ENCODE results near the gene METTL23. TPM values are rescaled to one million over a fixed set of nuclear protein-coding genes. Genes with fewer than 3 reads are reported as not detected.

Gene METTL23
- total and polyA plus RNA-seq, 11 donors: 22.1 to 33.7 (median 24.0) TPM

DNA sequence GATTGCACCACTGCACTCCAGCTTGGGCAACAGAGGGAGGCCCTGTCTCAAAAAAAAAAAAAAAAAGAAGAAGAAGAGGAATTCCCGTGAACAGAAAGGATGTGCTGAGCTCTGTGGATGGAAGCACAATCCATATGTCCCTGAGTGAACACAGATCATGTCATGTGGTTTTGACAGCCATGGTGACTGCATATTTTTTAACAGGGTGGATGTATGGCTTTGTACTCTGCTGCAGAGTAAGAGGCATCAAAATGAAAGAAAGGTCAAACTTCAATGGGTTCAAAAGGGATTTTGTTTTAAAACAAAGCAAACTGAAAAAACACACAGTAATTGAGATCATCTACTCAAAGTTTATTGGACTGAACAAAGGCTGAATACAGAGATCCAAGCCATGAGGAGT, 47.4 kb upstream of the METTL23 start:
- peaks cover 0 to 73% (median 50%) of the 10 kb centered on the region in 9 donors for H3K36me3 ChIP-seq
- H3K4me3 ChIP-seq: no peak overlapping the region
- intact Hi-C loops (cut with DNase I): loop anchor here in 1 of 10 donors (5.0 kb wide), 1 partner anchor 33 kb away; the partner anchor contains the start of gene MXRA7
- ATAC-seq (no peak), DNase-seq (no peak)
- TF ChIP-seq, protein P1, sequence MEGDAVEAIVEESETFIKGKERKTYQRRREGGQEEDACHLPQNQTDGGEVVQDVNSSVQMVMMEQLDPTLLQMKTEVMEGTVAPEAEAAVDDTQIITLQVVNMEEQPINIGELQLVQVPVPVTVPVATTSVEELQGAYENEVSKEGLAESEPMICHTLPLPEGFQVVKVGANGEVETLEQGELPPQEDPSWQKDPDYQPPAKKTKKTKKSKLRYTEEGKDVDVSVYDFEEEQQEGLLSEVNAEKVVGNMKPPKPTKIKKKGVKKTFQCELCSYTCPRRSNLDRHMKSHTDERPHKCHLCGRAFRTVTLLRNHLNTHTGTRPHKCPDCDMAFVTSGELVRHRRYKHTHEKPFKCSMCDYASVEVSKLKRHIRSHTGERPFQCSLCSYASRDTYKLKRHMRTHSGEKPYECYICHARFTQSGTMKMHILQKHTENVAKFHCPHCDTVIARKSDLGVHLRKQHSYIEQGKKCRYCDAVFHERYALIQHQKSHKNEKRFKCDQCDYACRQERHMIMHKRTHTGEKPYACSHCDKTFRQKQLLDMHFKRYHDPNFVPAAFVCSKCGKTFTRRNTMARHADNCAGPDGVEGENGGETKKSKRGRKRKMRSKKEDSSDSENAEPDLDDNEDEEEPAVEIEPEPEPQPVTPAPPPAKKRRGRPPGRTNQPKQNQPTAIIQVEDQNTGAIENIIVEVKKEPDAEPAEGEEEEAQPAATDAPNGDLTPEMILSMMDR (IDR thresholded peaks at IDR 0.05): no peak
- no peak for TF ChIP-seq POLR2A (IDR thresholded peaks at IDR 0.05)
- peaks cover 10 to 38% (median 33%) of the 10 kb centered on the region in 12 donors for H3K4me1 ChIP-seq
- H3K9me3 ChIP-seq: no peaks in the 10 kb centered on the region
- no peak overlapping the region for H3K27ac ChIP-seq
- H3K27me3 ChIP-seq: no peaks in the 10 kb centered on the region
- WGBS, 4 donors: 69 to 73% (median 71%) methylated on average over 1 of the region's 1 CpG

DNA sequence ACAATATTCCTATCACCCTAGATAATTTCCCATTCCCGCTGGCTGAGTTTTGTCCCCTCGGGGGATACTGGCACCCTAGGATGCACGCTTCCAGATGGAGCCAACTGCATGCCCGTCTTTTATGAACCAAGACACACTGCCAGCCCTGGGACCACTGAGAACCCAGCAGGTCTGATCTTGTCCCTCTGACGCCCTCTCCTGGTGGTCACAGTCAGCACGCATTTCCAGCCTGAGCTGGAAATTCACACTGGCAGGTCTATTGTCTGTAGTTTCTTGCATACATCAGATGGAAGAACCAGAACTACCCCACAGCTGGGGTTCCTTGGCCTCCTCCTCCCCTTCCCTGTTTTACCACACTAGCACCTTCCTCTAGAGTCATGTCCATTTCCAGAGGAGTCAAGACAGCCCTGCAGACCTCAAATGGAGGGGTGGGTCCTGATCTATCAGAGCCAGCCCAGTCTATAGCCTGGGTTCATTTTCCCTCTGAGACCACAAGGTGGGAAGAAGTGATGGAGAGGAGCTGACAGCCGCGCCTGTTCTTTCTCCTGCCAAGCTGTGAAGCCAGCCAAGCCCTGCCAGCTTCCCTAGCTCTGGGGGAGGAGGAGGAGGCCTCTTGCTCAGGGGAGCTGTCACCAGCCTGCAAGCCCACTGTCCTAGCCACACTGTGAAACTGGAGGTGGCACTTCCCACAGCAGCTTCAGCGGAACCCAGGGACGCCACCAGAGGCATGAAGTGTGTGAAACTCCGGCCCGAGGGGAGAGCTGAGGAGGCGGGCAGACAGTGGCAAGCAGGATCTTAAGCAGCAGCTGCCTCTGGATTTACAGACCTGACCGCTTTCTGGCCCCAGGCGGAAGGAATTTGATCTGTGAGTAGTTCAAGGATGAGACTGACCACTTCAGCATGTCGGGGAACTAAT, 45.2 kb upstream of the METTL23 start:
- Histone ChIP-seq H3K9me3 (no peaks in the 10 kb centered on the region), H3K36me3 (peaks cover 0 to 76% (median 51%) of the 10 kb centered on the region in 9 donors), H3K4me3 (peak overlapping the region in 2 of 12 donors; percentile 1 to 3), H3K27me3 (no peaks in the 10 kb centered on the region), H3K27ac (peak overlapping the region; percentile 36 to 99 (median 89)), H3K4me1 (peaks cover 14 to 61% (median 51%) of the 10 kb centered on the region in 12 donors)
- 41 to 50% (median 44%) methylated on average over 14 to 16 of the region's 16 CpGs for WGBS, 4 donors
- intact Hi-C loops (cut with DNase I): loop anchor here in 7 of 10 donors (5.0 to 10.0 kb wide), 5 partner anchors 36 to 159 kb away; partner anchors contain the start of genes MFSD11 (in 1 of the 7) and SRSF2 (in 1 of the 7)
- ATAC-seq: peak; percentile 52 to 71 (median 60)
- peak; percentile 69 to 82 (median 73) for DNase-seq
- TF ChIP-seq, protein P1 (IDR thresholded peaks at IDR 0.05): peak; percentile 53 to 84 (median 74)
- no peak for TF ChIP-seq POLR2A (IDR thresholded peaks at IDR 0.05)

DNA sequence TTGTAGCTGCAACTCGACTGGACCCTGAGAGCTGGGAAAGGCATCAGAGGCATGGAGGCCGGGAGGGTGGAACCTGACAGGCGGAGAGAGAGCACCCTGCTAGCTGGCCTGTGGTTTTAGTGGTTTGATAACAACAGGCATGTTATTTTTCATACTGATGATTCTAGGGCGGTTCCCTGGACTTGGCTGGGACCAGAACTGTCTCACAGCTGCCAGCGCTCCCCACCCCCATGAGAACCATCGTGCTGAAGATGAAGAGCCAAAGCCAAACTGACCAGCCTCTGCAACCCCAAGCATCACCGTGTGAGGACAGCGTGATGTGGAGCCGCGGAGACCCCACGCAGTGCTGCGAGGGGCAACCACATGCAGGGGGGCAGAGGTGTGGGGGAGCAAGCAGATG, 44.3 kb upstream of the METTL23 start:
- 43 to 55% (median 49%) methylated on average over 12 of the region's 12 CpGs for WGBS, 4 donors
- peaks cover 0 to 70% (median 43%) of the 10 kb centered on the region in 9 donors for H3K36me3 ChIP-seq
- DNase-seq (peak in 4 of 5 donors; percentile 64 to 80 (median 72)), ATAC-seq (peak; percentile 6 to 65 (median 46))
- no peaks in the 10 kb centered on the region for H3K9me3 ChIP-seq
- intact Hi-C loops (cut with DNase I): loop anchor here in 7 of 10 donors (5.0 to 10.0 kb wide), 5 partner anchors 35 to 160 kb away; partner anchors contain the start of genes MFSD11 (in 1 of the 7) and SRSF2 (in 1 of the 7)
- H3K27ac ChIP-seq: peak overlapping the region; percentile 36 to 99 (median 89)
- peak overlapping the region in 1 of 12 donors; percentile 3 for H3K4me3 ChIP-seq
- H3K27me3 ChIP-seq: no peaks in the 10 kb centered on the region
- TF ChIP-seq, protein P1 (IDR thresholded peaks at IDR 0.05): no peak
- peaks cover 14 to 69% (median 60%) of the 10 kb centered on the region in 12 donors for H3K4me1 ChIP-seq
